ENCODE measurements around the gene PRF1. TPM values are rescaled to one million over a fixed set of nuclear protein-coding genes. Genes with fewer than 3 reads are reported as not detected.
A peak's percentile ranks its signal among the peaks of the same experiment; 100 is the strongest.

Gene PRF1
- total RNA-seq, 1 experiment from 2014 or later, result 6.4 TPM

DNA sequence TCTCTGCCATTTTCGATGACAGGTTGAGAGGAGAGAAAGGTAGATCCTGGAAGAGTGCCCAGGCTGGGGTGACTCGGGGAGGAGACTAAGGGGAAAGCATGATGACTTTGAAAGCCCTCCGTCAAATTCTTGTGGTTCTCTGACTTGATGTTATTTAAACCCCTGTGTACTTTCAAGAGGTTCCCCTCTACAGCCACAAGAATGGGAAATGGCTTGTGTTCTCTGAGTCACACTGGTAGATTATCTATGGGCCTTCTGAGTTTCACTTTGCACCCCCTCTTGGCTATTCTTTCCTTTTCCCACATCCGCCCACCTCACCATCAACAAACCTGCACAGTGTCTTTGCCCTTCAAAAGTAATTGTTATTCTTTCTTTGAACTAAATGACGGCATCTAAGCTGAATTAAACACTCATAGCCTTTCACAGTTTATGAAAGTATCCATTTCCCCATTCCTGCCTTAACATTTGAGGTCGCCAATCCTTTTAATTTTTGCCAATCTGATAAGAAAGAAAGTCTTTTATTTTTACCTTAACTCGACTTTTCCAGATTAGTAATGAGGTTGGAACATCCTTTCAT is 24.1 kb downstream of the PRF1 start (continued):
- TF ChIP-seq, protein P1, sequence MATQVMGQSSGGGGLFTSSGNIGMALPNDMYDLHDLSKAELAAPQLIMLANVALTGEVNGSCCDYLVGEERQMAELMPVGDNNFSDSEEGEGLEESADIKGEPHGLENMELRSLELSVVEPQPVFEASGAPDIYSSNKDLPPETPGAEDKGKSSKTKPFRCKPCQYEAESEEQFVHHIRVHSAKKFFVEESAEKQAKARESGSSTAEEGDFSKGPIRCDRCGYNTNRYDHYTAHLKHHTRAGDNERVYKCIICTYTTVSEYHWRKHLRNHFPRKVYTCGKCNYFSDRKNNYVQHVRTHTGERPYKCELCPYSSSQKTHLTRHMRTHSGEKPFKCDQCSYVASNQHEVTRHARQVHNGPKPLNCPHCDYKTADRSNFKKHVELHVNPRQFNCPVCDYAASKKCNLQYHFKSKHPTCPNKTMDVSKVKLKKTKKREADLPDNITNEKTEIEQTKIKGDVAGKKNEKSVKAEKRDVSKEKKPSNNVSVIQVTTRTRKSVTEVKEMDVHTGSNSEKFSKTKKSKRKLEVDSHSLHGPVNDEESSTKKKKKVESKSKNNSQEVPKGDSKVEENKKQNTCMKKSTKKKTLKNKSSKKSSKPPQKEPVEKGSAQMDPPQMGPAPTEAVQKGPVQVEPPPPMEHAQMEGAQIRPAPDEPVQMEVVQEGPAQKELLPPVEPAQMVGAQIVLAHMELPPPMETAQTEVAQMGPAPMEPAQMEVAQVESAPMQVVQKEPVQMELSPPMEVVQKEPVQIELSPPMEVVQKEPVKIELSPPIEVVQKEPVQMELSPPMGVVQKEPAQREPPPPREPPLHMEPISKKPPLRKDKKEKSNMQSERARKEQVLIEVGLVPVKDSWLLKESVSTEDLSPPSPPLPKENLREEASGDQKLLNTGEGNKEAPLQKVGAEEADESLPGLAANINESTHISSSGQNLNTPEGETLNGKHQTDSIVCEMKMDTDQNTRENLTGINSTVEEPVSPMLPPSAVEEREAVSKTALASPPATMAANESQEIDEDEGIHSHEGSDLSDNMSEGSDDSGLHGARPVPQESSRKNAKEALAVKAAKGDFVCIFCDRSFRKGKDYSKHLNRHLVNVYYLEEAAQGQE (IDR thresholded peaks at IDR 0.05; ENCODE audit: low read depth), result no peak
- TF ChIP-seq EZH2phosphoT487 (IDR thresholded peaks at IDR 0.05; ENCODE audit: borderline replicate concordance) (no peak), CBX3 (IDR thresholded peaks at IDR 0.05; ENCODE audit: low read depth) (peak; percentile 76), POLR2AphosphoS5 (IDR thresholded peaks at IDR 0.05; ENCODE audit: low read depth, low read length) (peak; percentile 84)
- TF ChIP-seq, protein P2, sequence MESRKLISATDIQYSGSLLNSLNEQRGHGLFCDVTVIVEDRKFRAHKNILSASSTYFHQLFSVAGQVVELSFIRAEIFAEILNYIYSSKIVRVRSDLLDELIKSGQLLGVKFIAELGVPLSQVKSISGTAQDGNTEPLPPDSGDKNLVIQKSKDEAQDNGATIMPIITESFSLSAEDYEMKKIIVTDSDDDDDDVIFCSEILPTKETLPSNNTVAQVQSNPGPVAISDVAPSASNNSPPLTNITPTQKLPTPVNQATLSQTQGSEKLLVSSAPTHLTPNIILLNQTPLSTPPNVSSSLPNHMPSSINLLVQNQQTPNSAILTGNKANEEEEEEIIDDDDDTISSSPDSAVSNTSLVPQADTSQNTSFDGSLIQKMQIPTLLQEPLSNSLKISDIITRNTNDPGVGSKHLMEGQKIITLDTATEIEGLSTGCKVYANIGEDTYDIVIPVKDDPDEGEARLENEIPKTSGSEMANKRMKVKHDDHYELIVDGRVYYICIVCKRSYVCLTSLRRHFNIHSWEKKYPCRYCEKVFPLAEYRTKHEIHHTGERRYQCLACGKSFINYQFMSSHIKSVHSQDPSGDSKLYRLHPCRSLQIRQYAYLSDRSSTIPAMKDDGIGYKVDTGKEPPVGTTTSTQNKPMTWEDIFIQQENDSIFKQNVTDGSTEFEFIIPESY (IDR thresholded peaks at IDR 0.05; ENCODE audit: extremely low read depth, insufficient replicate concordance, low read length), result peak; percentile 51
- TF ChIP-seq, protein P3, sequence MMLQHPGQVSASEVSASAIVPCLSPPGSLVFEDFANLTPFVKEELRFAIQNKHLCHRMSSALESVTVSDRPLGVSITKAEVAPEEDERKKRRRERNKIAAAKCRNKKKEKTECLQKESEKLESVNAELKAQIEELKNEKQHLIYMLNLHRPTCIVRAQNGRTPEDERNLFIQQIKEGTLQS (IDR thresholded peaks at IDR 0.05), result no peak
- TF ChIP-seq, protein P4, sequence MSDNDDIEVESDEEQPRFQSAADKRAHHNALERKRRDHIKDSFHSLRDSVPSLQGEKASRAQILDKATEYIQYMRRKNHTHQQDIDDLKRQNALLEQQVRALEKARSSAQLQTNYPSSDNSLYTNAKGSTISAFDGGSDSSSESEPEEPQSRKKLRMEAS (IDR thresholded peaks at IDR 0.05), result peak; percentile 80
